Skeletal muscle cell (primary cell): ENCODE data around the gene KRTAP10-9.
"Not testable (repeated sequence)": the region's sequence is repeated elsewhere in the genome, so short reads cannot be mapped to it uniquely, and the experiment has no call there.

Experiments used
- DNase-seq: peaks from one replicate; pipeline ENCODE4 v3.0.0-alpha.2; 2010; ENCODE audit warnings: low read depth
- H3K4me3 ChIP-seq: 2 replicates; pipeline ENCODE4 v1.5.1; 2011; ENCODE audit warnings: low read depth, mild to moderate bottlenecking, control low read depth, low read length, moderate library complexity

The KRTAP10-9 gene

GRCh38 chr21:44593598-44594405, 33.1 kb upstream of the KRTAP10-9 start:
- DNase-seq, result no peak
- no peak overlapping the region for H3K4me3 ChIP-seq

GRCh38 chr21:44594406-44594916, 32.4 kb upstream of the KRTAP10-9 start:
- DNase-seq, result no peak
- no peak overlapping the region for H3K4me3 ChIP-seq

GRCh38 chr21:44595524-44595923, 31.4 kb upstream of the KRTAP10-9 start:
- no peak overlapping the region for H3K4me3 ChIP-seq
- DNase-seq, result no peak

- no peak overlapping the region for H3K4me3 ChIP-seq
- DNase-seq, result no peak
Observed at GRCh38 chr21:44596068-44596725, 30.7 kb upstream of the KRTAP10-9 start.

GRCh38 chr21:44598061-44598460, 28.8 kb upstream of the KRTAP10-9 start:
- no peak for DNase-seq

GRCh38 chr21:44599264-44600029, 27.4 kb upstream of the KRTAP10-9 start:
- DNase-seq, result no peak
- no peak overlapping the region for H3K4me3 ChIP-seq

More at GRCh38 chr21:44598061-44598460, 28.8 kb upstream of the KRTAP10-9 start:
- H3K4me3 ChIP-seq, result no peak overlapping the region

GRCh38 chr21:44600118-44600978, 26.5 kb upstream of the KRTAP10-9 start, which contains the start of gene KRTAP10-7:
Gene KRTAP10-7, plus strand, starts transcription at chr21:44600597. Its CDS starts 25 bp downstream, at chr21:44600622.
- not testable (repeated sequence) for H3K4me3 ChIP-seq, DNase-seq

GRCh38 chr21:44601091-44601490, 25.8 kb upstream of the KRTAP10-9 start:
- not testable (repeated sequence) for H3K4me3 ChIP-seq, DNase-seq

GRCh38 chr21:44601596-44602462, 25.1 kb upstream of the KRTAP10-9 start:
- DNase-seq, result no peak
- no peak overlapping the region for H3K4me3 ChIP-seq

GRCh38 chr21:44602463-44602850, 24.4 kb upstream of the KRTAP10-9 start:
- no peak for DNase-seq
- H3K4me3 ChIP-seq, result no peak overlapping the region

- DNase-seq, result no peak
- H3K4me3 ChIP-seq, result no peak overlapping the region
Observed at GRCh38 chr21:44603109-44603875, 23.6 kb upstream of the KRTAP10-9 start.

- H3K4me3 ChIP-seq, result no peak overlapping the region
- DNase-seq, result no peak
Observed at GRCh38 chr21:44603911-44604310, 23.0 kb upstream of the KRTAP10-9 start.

- DNase-seq, result no peak
- H3K4me3 ChIP-seq, result no peak overlapping the region
Observed at GRCh38 chr21:44606495-44606894, 20.4 kb upstream of the KRTAP10-9 start.

- H3K4me3 ChIP-seq, result no peak overlapping the region
- DNase-seq, result no peak
Observed at GRCh38 chr21:44609193-44609592, 17.7 kb upstream of the KRTAP10-9 start.

- H3K4me3 ChIP-seq, DNase-seq: not testable (repeated sequence)
Observed at GRCh38 chr21:44610157-44610843, 16.6 kb upstream of the KRTAP10-9 start.

- no peak overlapping the region for H3K4me3 ChIP-seq
- DNase-seq, result no peak
Observed at GRCh38 chr21:44611551-44611950, 15.3 kb upstream of the KRTAP10-9 start.

- H3K4me3 ChIP-seq, result no peak within 1 kb of the TSS
Observed at GRCh38 chr21:44612029-44612486, 14.8 kb upstream of the KRTAP10-9 start, which contains the start of gene KRTAP10-8. Gene KRTAP10-8, plus strand, starts transcription at chr21:44612079. Its CDS starts 22 bp downstream, at chr21:44612101.

More at GRCh38 chr21:44612029-44612486, 14.8 kb upstream of the KRTAP10-9 start, which contains the start of gene KRTAP10-8:
- no peak for DNase-seq
